ENCODE measurements around the gene FBXW7. TPM values are rescaled to one million over a fixed set of nuclear protein-coding genes. Genes with fewer than 3 reads are reported as not detected.

FBXW7 gene
- total RNA-seq, 1 donor from 2014 or later = 61.1 TPM

DNA sequence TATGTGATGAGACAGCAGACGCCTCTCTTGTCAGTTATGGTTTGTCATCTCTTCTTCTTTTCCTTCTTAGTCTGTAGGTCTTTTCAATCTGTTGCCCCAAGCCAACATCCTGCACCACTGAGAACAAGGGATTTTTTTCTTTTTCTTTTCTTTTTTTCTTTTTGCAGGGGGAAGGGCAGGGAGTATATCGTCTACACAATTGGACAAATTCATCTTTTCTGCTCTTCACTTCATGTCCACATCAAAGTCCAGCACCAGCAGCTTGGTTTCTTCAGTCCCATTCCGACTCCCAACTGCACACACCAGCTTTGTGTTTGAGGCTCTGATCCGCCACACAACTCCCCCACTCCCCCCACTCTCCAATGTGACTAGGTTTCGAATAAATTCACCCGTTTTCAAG is 213.2 kb downstream of the FBXW7 start:
- Histone ChIP-seq H3K36me3 (peaks cover 0 to 29% of the 10 kb centered on the region in 2 donors), H3K27ac (no peak overlapping the region)
- intact Hi-C loops (cut with DNase I) = no loop called here

DNA sequence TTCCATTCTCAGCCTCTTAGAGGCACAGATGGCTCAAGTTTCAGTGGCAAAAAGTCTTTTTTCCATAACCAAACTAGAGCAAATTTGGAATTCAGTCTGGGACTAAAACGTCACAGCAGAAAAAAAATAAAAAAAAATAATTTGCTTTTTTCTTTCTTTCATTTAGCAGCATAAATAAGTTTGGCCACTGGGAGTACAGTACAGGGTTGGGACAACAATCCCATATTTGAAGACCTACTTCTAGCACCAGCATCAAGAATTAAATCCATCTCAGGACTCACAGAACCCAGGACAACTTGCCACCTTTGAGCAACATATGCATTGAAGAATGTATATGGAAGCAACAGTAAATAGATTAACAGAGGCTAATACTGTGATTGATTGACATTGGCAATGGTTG is 214.0 kb downstream of the FBXW7 start:
- no peak overlapping the region for H3K4me3 ChIP-seq
- no peak for DNase-seq (ENCODE audit: extremely low spot score in 2 of 2)
- no peaks in the 10 kb centered on the region for H3K27me3 ChIP-seq
- no peak overlapping the region for H3K27ac ChIP-seq
- H3K36me3 ChIP-seq = peaks cover 0 to 28% of the 10 kb centered on the region in 2 donors
- H3K4me1 ChIP-seq = no peaks in the 10 kb centered on the region
- no peak for TF ChIP-seq POLR2A (IDR thresholded peaks at IDR 0.05)
- no peak for TF ChIP-seq POLR2AphosphoS5 (IDR thresholded peaks at IDR 0.05; ENCODE audit: insufficient read depth in 1 of 2, low read depth in 1 of 2)
- TF ChIP-seq, protein P1, sequence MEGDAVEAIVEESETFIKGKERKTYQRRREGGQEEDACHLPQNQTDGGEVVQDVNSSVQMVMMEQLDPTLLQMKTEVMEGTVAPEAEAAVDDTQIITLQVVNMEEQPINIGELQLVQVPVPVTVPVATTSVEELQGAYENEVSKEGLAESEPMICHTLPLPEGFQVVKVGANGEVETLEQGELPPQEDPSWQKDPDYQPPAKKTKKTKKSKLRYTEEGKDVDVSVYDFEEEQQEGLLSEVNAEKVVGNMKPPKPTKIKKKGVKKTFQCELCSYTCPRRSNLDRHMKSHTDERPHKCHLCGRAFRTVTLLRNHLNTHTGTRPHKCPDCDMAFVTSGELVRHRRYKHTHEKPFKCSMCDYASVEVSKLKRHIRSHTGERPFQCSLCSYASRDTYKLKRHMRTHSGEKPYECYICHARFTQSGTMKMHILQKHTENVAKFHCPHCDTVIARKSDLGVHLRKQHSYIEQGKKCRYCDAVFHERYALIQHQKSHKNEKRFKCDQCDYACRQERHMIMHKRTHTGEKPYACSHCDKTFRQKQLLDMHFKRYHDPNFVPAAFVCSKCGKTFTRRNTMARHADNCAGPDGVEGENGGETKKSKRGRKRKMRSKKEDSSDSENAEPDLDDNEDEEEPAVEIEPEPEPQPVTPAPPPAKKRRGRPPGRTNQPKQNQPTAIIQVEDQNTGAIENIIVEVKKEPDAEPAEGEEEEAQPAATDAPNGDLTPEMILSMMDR (IDR thresholded peaks at IDR 0.05) = no peak
- intact Hi-C loops (cut with DNase I) = no loop called here
- no peaks in the 10 kb centered on the region for H3K9me3 ChIP-seq

More for the DNA sequence above, 213.2 kb downstream of the FBXW7 start:
- Histone ChIP-seq H3K9me3 (no peaks in the 10 kb centered on the region), H3K4me3 (no peak overlapping the region), H3K4me1 (no peaks in the 10 kb centered on the region), H3K27me3 (no peaks in the 10 kb centered on the region)
- DNase-seq (ENCODE audit: extremely low spot score in 2 of 2) = no peak
- TF ChIP-seq, protein P1 (IDR thresholded peaks at IDR 0.05) = no peak
- no peak for TF ChIP-seq POLR2AphosphoS5 (IDR thresholded peaks at IDR 0.05; ENCODE audit: insufficient read depth in 1 of 2, low read depth in 1 of 2)
- no peak for TF ChIP-seq POLR2A (IDR thresholded peaks at IDR 0.05)

DNA sequence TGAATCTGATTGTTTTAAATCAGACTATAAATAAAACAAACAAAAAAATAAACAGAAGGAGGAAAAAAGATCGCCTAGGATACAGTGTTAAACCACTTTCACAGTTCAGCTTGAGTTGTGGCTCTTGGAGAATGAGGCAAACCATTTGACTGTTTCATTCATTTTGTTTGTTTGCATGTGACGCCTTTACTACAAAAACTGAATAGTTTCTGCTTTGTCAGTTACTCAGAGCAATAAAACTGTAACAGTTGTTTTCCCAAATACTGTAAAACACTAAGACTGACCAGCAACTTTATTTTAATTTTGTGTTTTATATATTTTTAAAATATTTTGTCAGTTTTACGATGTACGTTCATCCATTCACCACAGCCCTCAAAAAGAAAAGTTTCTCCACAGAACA is 214.5 kb downstream of the FBXW7 start:
- no peaks in the 10 kb centered on the region for H3K4me1 ChIP-seq
- H3K9me3 ChIP-seq = no peaks in the 10 kb centered on the region
- no peak overlapping the region for H3K4me3 ChIP-seq
- no peak for DNase-seq (ENCODE audit: extremely low spot score in 2 of 2)
- no peak for TF ChIP-seq POLR2A (IDR thresholded peaks at IDR 0.05)
- TF ChIP-seq POLR2AphosphoS5 (IDR thresholded peaks at IDR 0.05; ENCODE audit: insufficient read depth in 1 of 2, low read depth in 1 of 2) = no peak
- TF ChIP-seq, protein P1 (IDR thresholded peaks at IDR 0.05) = no peak
- H3K27ac ChIP-seq = no peak overlapping the region
- no peaks in the 10 kb centered on the region for H3K27me3 ChIP-seq
- intact Hi-C loops (cut with DNase I) = no loop called here
- H3K36me3 ChIP-seq = peaks cover 0 to 28% of the 10 kb centered on the region in 2 donors

DNA sequence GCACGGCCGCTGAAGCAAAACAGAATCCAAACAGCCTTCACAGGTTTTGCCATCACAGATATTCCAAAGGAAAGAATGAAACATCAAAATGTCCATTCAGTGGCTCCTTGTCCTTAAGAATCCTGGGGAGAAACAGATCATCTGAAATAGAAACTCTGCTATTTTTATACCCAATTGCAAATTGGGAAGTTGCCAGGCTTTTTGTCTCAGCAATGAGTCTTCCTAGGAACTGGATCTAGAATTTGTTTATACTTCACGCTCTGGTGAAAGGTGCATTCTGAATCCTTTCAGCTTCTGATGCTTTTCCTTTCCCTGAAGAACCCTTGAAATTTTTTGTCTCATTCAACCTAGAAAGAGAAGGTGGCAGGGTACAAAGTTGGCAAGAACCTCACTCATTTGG is 218.9 kb downstream of the FBXW7 start:
- H3K27ac ChIP-seq = no peak overlapping the region

DNA sequence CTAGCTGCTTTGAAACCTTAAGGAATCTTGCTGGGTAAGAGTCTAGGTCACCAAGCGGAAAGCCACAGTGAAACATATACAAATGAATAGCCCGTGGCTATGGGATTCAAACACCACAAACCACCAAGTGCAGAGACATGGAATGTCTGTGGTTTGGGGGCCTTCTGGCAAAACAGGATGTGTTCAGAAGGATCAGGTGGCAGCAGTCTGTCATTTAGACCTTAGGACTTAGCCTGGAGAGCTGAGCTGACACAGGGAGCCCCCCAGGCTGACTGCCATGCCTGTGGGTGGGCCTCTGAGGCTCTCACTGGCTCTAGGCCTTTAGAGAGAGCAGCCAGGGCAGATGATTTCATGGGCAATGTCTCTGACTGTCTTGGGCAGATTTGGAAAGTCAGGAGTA is 225.6 kb downstream of the FBXW7 start:
- TF ChIP-seq POLR2AphosphoS5 (IDR thresholded peaks at IDR 0.05; ENCODE audit: insufficient read depth in 1 of 2, low read depth in 1 of 2) (no peak), POLR2A (IDR thresholded peaks at IDR 0.05) (no peak)
- TF ChIP-seq, protein P1 (IDR thresholded peaks at IDR 0.05) = no peak
- intact Hi-C loops (cut with DNase I) = no loop called here

More for the DNA sequence above, 218.9 kb downstream of the FBXW7 start:
- Histone ChIP-seq H3K27me3 (no peaks in the 10 kb centered on the region), H3K9me3 (no peaks in the 10 kb centered on the region), H3K36me3 (peaks cover 0 to 1% of the 10 kb centered on the region in 2 donors), H3K4me3 (no peak overlapping the region), H3K4me1 (no peaks in the 10 kb centered on the region)
- intact Hi-C loops (cut with DNase I) = no loop called here
- TF ChIP-seq, protein P1 (IDR thresholded peaks at IDR 0.05) = no peak
- TF ChIP-seq POLR2AphosphoS5 (IDR thresholded peaks at IDR 0.05; ENCODE audit: insufficient read depth in 1 of 2, low read depth in 1 of 2) (no peak), POLR2A (IDR thresholded peaks at IDR 0.05) (no peak)
- DNase-seq (ENCODE audit: extremely low spot score in 2 of 2) = no peak

More for the DNA sequence above, 225.6 kb downstream of the FBXW7 start:
- Histone ChIP-seq H3K27me3 (no peaks in the 10 kb centered on the region), H3K4me1 (no peaks in the 10 kb centered on the region), H3K4me3 (no peak overlapping the region), H3K36me3 (no peaks in the 10 kb centered on the region), H3K9me3 (no peaks in the 10 kb centered on the region), H3K27ac (no peak overlapping the region)
- DNase-seq (ENCODE audit: extremely low spot score in 2 of 2) = no peak
